GM10847 (cell line): ENCODE results near the gene INPP5D.

Experiments used
- POLR2A ChIP-seq: IDR thresholded peaks from 2 replicates; pipeline ENCODE4 v1.6.1; 2011; ENCODE audit not compliant: insufficient read length; ENCODE audit errors: extremely low read depth

INPP5D gene

GRCh38 chr2:233121856-233122255 is 61.7 kb downstream of the INPP5D start:
- no peak for TF ChIP-seq POLR2A

GRCh38 chr2:233122541-233122940 is 62.4 kb downstream of the INPP5D start:
- TF ChIP-seq POLR2A, result no peak

- TF ChIP-seq POLR2A, result no peak
Measured at GRCh38 chr2:233124421-233125080, 64.4 kb downstream of the INPP5D start.

- no peak for TF ChIP-seq POLR2A
Measured at GRCh38 chr2:233125455-233126065, 65.4 kb downstream of the INPP5D start.

GRCh38 chr2:233129351-233129978 is 69.3 kb downstream of the INPP5D start:
- no peak for TF ChIP-seq POLR2A

DNA sequence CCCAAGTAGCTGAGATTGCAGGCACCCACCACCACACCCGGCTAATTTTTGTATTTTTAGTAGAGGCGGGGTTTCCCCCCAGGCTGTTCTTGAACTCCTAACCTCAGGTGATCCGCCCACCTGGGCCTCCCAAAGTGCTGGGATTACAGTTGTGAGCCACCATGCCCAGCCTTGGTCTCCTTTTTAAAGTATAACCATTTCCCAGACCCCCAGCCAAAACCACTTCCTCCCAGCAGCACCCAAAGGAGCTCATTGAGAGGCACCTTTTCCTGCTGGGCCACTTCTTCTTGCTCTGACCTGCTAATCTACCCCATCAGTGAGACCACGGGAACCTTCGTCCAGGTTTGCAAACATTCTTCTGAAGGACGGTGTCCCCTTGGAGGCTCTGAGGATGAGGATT is 69.9 kb downstream of the INPP5D start:
- no peak for TF ChIP-seq POLR2A

DNA sequence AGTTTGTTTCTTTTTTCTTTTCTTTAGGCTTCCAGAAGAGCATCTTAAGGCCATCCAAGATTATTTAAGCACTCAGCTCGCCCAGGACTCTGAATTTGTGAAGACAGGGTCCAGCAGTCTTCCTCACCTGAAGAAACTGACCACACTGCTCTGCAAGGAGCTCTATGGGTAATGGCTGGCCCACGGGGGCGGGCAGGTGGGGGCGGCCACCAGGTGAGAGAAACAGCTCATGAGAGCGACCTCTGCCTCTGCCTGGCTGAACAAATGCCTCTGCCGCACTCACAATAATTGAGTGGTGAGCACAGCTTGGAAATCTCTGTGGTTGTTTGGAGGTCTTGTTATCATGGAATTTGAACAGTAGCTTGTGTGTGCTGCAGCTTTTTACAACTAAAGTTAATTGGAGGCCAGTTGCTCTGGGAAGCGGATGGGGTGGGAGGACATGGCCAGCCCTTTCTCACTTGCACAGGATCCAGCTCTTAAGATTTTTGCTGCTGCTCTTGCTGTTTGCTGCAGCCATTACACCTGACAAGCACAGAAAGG is 70.4 kb downstream of the INPP5D start:
- TF ChIP-seq POLR2A, result no peak

- TF ChIP-seq POLR2A, result no peak
Measured at GRCh38 chr2:233131936-233132720, 72.0 kb downstream of the INPP5D start.

- no peak for TF ChIP-seq POLR2A
Measured at GRCh38 chr2:233133239-233133638, 73.1 kb downstream of the INPP5D start.

GRCh38 chr2:233135421-233135820 is 75.3 kb downstream of the INPP5D start:
- TF ChIP-seq POLR2A, result no peak

DNA sequence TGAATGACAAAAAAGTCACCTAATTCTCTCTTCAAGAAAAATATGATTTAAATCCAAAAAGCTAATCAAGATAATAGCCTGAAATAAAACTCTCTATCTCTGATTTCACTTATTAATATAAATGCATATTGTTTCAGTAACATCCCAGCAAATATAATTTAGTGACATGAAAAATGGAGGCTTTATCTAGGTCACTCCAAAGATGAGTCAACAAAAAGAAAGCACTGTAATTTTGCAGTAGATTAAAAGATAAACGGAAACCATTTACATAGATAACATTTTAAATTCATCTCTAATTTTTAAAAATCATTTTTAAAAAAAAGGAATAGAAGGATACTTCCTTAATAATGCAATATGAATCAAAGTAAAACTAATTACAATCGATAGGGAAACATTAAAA is 76.9 kb downstream of the INPP5D start:
- no peak for TF ChIP-seq POLR2A

DNA sequence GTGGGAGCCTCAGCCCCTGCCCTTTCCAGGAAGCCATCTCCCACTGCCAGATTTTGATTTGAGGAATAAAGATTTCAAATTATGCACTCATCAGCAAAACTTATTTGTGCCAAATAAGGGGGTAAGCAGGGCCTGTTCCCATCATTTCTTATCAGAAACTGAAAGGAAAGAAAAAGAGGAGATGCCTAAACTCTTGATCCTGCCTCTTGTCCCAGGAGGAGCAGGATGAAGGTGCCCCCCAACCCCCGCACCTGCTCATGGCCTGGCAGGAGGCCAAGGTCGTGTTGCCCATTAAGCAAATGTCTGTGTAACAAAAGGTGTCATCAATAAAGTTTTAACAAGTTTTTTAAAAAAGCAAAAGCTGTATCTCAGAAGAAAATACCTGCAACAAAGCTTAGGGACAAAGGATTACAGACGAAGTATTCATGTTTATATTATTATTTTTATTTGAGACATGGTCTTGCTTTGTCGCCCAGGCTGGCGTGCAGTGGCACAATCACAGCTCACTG is 80.0 kb downstream of the INPP5D start:
- no peak for TF ChIP-seq POLR2A

GRCh38 chr2:233140978-233141377 is 80.8 kb downstream of the INPP5D start:
- no peak for TF ChIP-seq POLR2A

- TF ChIP-seq POLR2A, result no peak
Measured at GRCh38 chr2:233141901-233142300, 81.8 kb downstream of the INPP5D start.

GRCh38 chr2:233142355-233142897 is 82.3 kb downstream of the INPP5D start:
- no peak for TF ChIP-seq POLR2A

GRCh38 chr2:233143700-233144331 is 83.7 kb downstream of the INPP5D start:
- TF ChIP-seq POLR2A, result no peak
